ENCODE measurements around the gene CLDN34. TPM values are rescaled to one million over a fixed set of nuclear protein-coding genes. Genes with fewer than 3 reads are reported as not detected.

CLDN34 gene, protein sequence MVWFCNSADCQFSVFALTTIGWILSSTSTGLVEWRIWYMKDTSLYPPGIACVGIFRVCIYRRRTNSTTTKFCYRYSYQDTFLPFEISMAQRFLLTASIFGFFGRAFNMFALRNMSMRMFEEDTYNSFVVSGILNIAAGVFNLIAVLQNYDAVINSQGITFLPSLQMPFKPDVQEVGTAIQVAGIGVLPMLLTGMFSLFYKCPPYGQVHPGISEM
- total RNA-seq (2022; extraction: Qiagen RNA extraction; ENCODE audit: low read depth), result not detected in 5 replicates

DNA sequence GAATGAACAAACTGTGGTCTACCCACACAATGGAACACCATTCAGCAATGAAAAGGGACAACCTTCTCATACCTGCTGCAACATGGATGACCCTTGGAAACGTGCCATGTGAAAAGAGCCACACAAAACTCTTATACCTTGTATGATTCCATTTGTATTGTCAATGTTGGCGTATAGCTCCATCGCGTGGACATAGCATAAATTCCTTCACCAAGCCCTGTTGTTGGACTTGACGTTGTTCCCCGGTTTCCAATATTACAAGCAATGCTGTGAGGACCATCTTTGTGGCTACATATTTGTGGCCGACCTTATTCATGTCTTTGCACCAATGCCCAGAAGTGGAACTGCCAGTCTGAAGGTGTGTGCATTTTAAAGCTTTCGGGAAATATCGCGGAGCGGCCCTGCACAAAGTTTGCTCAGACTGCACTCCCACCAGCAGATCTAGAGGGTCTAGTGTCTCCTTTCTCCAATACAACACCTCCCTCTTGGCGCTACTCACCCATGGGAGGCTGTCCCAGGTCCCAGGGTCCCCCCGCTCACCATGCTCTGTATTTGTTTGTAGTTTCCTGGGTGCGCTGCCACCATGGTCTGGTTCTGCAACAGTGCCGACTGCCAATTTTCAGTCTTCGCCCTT is at the start of gene CLDN34:
Gene CLDN34, plus strand, starts transcription at position 584 of the 634 bp plus-strand sequence. Its CDS starts 0 bp downstream, at position 584.

Other genes starting within 250 kb of the CLDN34 start
- gene GPR143, start 201.5 kb upstream of the CLDN34 start, total RNA-seq (2022; extraction: Qiagen RNA extraction; ENCODE audit: low read depth), result 0.17 to 0.39 TPM (median 0.22 TPM) in 4 of 5 replicates, not detected in the other
- gene SHROOM2, start 180.9 kb upstream of the CLDN34 start, total RNA-seq (2022; extraction: Qiagen RNA extraction; ENCODE audit: low read depth), result 0.45 to 0.63 TPM (median 0.48 TPM) in 5 replicates
- gene CLCN4, start 189.6 kb downstream of the CLDN34 start, total RNA-seq (2022; extraction: Qiagen RNA extraction; ENCODE audit: low read depth), result 3.3 to 3.9 TPM (median 3.7 TPM) in 5 replicates